Hepatocyte (in vitro differentiated cells): Measurements from ENCODE around the gene GLS. TPM values are rescaled to one million over a fixed set of nuclear protein-coding genes. Genes with fewer than 3 reads are reported as not detected.

Experiments
- DNase-seq: peaks from one replicate; pipeline ENCODE4 v3.0.0-alpha.2; 2016; ENCODE audit warnings: low spot score
- H2AFZ ChIP-seq: fragments of 200-600 bp; sonication (generic); 2 replicates; pipeline ENCODE4 v1.6.0; 2016; ENCODE audit warnings: antibody characterized with exemption, mild to moderate bottlenecking
- H3K27ac ChIP-seq: fragments of 200-600 bp; sonication (generic); 2 replicates; pipeline ENCODE4 v1.5.1; 2016; ENCODE audit warnings: mild to moderate bottlenecking
- H3K27me3 ChIP-seq: fragments of 200-600 bp; sonication (generic); 2 replicates; pipeline ENCODE4 v1.6.1; 2016
- H3K36me3 ChIP-seq: fragments of 200-600 bp; sonication (generic); replicated peaks from 2 replicates; pipeline ENCODE4 v1.5.1; 2016; ENCODE audit warnings: low read depth; ENCODE audit not compliant: insufficient read depth
- H3K4me1 ChIP-seq: fragments of 200-600 bp; sonication (generic); 2 replicates; pipeline ENCODE4 v1.5.1; 2016; ENCODE audit warnings: mild to moderate bottlenecking, moderate library complexity; ENCODE audit not compliant: insufficient read depth
- H3K4me2 ChIP-seq: fragments of 200-600 bp; sonication (generic); 2 replicates; pipeline ENCODE4 v1.6.0; 2016
- H3K4me3 ChIP-seq: fragments of 200-600 bp; sonication (generic); 2 replicates; pipeline ENCODE4 v1.5.1; 2016; ENCODE audit warnings: mild to moderate bottlenecking
- H3K79me2 ChIP-seq: fragments of 200-600 bp; sonication (generic); 2 replicates; pipeline ENCODE4 v1.6.0; 2017; ENCODE audit warnings: mild to moderate bottlenecking
- H3K9me2 ChIP-seq: fragments of 200-600 bp; sonication (generic); replicated peaks from 2 replicates; pipeline ENCODE4 v1.6.0; 2017; ENCODE audit warnings: mild to moderate bottlenecking; ENCODE audit not compliant: insufficient read depth
- H3K9me3 ChIP-seq: fragments of 200-600 bp; sonication (generic); 2 replicates; pipeline ENCODE4 v1.5.1; 2016; ENCODE audit warnings: low read depth, mild to moderate bottlenecking
- H4K20me1 ChIP-seq: fragments of 200-600 bp; sonication (generic); 2 replicates; pipeline ENCODE4 v1.6.0; 2016; ENCODE audit warnings: mild to moderate bottlenecking; ENCODE audit not compliant: insufficient read depth, poor library complexity, severe bottlenecking
- EZH2 ChIP-seq: fragments of 200-600 bp; sonication (generic); IDR thresholded peaks from 2 replicates; pipeline ENCODE4 v1.6.1; 2016; ENCODE audit warnings: antibody characterized with exemption, mild to moderate bottlenecking, borderline replicate concordance
- EZH2phosphoT487 ChIP-seq: fragments of 200-600 bp; sonication (generic); IDR thresholded peaks from one replicate; pipeline ENCODE4 v1.6.1; 2018; ENCODE audit warnings: antibody characterized with exemption, mild to moderate bottlenecking, low read depth, moderate library complexity; ENCODE audit not compliant: unreplicated experiment, severe bottlenecking
- WGBS: methylation state at CpG from one replicate; pipeline ENCODE4 v1.1.6; 2016; ENCODE audit warnings: low lambda C conversion rate; ENCODE audit errors: missing lambda C conversion rate; 5-methylcytosine and 5-hydroxymethylcytosine counted together
- polyA plus RNA-seq: library from polyadenylated mRNA; unstranded; fragments of >200 nt; fragmentation: Nextera tagmentation; extraction: Ambion mirVana; gene quantifications from 2 replicates; pipeline ENCODE4 v1.2.1, GENCODE V29; 2016
- total RNA-seq: library from RNA; depleted of rRNA; stranded (reverse); fragments of >200 nt; gene quantifications from 2 replicates; pipeline ENCODE4 v1.2.3, GENCODE V29; 2014
- TF ChIP-seq, protein P1 (sequence below): fragments of 200-600 bp; sonication (generic); IDR thresholded peaks from 2 replicates; pipeline ENCODE4 v1.5.1; 2016; ENCODE audit warnings: antibody characterized with exemption, mild to moderate bottlenecking; ENCODE audit not compliant: poor library complexity

Gene GLS
- total and polyA plus RNA-seq, 2 experiments from 2014 or later = 78.8 to 460 TPM

DNA sequence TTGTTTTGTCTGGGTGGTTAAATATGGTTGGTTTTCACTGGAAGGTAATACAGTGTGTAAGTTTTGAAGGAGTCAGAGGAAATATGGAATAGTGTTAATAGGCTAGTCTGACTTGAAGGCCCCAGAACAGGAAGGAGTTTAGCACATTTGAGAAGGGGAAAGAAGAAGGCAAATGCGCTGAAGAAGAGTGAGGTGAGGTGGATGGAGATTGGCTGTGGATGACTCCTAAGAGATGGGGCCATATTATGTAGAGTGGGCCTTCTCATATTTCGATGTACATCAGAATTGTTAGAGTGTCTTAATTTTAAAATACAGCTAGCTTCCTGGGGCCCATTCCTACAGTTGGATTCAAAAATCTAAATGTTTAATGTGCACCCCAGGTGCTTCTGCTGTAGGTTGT, 61.0 kb downstream of the GLS start:
- H4K20me1 ChIP-seq = no peaks in the 10 kb centered on the region
- 86% methylated on average over 2 of the region's 2 CpGs for WGBS
- H2AFZ ChIP-seq = no peak overlapping the region
- no peaks in the 10 kb centered on the region for H3K79me2 ChIP-seq
- no peak for DNase-seq
- H3K9me3 ChIP-seq = no peaks in the 10 kb centered on the region
- H3K27ac ChIP-seq = no peak overlapping the region
- no peaks in the 10 kb centered on the region for H3K27me3 ChIP-seq
- H3K36me3 ChIP-seq = no peaks in the 10 kb centered on the region
- TF ChIP-seq EZH2phosphoT487 (no peak), EZH2 (no peak)
- TF ChIP-seq, protein P1, sequence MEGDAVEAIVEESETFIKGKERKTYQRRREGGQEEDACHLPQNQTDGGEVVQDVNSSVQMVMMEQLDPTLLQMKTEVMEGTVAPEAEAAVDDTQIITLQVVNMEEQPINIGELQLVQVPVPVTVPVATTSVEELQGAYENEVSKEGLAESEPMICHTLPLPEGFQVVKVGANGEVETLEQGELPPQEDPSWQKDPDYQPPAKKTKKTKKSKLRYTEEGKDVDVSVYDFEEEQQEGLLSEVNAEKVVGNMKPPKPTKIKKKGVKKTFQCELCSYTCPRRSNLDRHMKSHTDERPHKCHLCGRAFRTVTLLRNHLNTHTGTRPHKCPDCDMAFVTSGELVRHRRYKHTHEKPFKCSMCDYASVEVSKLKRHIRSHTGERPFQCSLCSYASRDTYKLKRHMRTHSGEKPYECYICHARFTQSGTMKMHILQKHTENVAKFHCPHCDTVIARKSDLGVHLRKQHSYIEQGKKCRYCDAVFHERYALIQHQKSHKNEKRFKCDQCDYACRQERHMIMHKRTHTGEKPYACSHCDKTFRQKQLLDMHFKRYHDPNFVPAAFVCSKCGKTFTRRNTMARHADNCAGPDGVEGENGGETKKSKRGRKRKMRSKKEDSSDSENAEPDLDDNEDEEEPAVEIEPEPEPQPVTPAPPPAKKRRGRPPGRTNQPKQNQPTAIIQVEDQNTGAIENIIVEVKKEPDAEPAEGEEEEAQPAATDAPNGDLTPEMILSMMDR = no peak
- no peak overlapping the region for H3K4me3 ChIP-seq
- H3K9me2 ChIP-seq = no peaks in the 10 kb centered on the region
- H3K4me1 ChIP-seq = peaks cover 3% of the 10 kb centered on the region
- no peak overlapping the region for H3K4me2 ChIP-seq

DNA sequence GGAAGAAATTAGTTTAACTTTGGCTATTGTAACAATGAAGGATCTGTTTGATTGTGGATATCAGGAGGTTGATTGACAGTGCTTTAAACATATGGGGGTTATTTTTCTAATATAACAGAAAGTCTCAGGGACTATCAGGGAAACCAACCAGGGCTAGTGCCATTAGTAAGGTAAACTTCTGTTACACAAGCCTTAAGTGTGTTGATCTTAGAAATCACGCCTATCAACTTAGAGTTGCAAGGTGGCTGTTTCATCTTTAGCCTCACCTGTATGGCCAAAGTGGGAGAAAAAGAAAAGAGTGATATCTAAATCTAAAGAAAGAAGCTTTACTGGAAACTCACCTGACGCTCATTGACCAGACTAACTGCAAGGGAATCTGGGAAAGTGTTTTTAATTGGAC, 62.1 kb downstream of the GLS start:
- no peaks in the 10 kb centered on the region for H3K9me3 ChIP-seq
- WGBS = 95% methylated on average over 2 of the region's 2 CpGs
- H3K4me3 ChIP-seq = no peak overlapping the region
- peaks cover 15% of the 10 kb centered on the region for H3K4me1 ChIP-seq
- H3K79me2 ChIP-seq = no peaks in the 10 kb centered on the region
- DNase-seq = no peak
- H3K9me2 ChIP-seq = no peaks in the 10 kb centered on the region
- no peak overlapping the region for H2AFZ ChIP-seq
- no peaks in the 10 kb centered on the region for H3K36me3 ChIP-seq
- TF ChIP-seq EZH2phosphoT487 (no peak), EZH2 (no peak)
- TF ChIP-seq, protein P1 = no peak
- H3K4me2 ChIP-seq = no peak overlapping the region
- H3K27ac ChIP-seq = no peak overlapping the region
- H4K20me1 ChIP-seq = no peaks in the 10 kb centered on the region
- no peaks in the 10 kb centered on the region for H3K27me3 ChIP-seq

DNA sequence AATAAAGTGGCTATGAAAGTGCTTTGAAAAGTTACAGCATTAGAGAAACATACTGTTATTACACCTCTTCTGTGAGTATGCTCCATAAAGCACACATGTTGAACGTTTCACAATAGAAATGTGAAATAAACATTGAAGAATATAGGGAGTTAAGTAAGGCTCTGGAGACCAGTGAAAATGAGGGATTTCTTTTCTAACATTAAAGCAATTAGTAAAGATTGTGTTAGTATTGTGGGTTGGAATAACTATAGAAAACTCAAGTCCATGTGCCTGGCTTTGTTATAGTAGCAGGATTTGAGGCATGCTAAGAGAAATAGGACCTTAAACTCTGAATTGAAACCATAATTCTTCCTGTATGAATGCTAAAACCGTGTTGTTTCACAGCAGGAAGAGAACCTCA, 63.1 kb downstream of the GLS start:
- Histone ChIP-seq H3K27ac (no peak overlapping the region), H3K4me3 (no peak overlapping the region), H3K4me1 (peaks cover 25% of the 10 kb centered on the region), H3K27me3 (no peaks in the 10 kb centered on the region), H3K79me2 (no peaks in the 10 kb centered on the region), H2AFZ (no peak overlapping the region), H3K9me3 (no peaks in the 10 kb centered on the region), H4K20me1 (no peaks in the 10 kb centered on the region), H3K9me2 (no peaks in the 10 kb centered on the region), H3K36me3 (no peaks in the 10 kb centered on the region), H3K4me2 (no peak overlapping the region)
- DNase-seq = no peak
- WGBS = 72% methylated on average over 2 of the region's 2 CpGs
- TF ChIP-seq EZH2 (no peak), EZH2phosphoT487 (no peak)
- TF ChIP-seq, protein P1 = no peak

GRCh38 chr2:190947141-190947540, 66.5 kb downstream of the GLS start:
- no peaks in the 10 kb centered on the region for H4K20me1 ChIP-seq
- TF ChIP-seq, protein P1 = no peak
- TF ChIP-seq EZH2 (no peak), EZH2phosphoT487 (no peak)
- H3K4me2 ChIP-seq = peak overlapping the region; percentile 61
- peak; percentile 21 for DNase-seq
- no peak overlapping the region for H3K4me3 ChIP-seq
- no peak overlapping the region for H2AFZ ChIP-seq
- H3K36me3 ChIP-seq = no peaks in the 10 kb centered on the region
- WGBS = 0% methylated on average over 1 of the region's 1 CpG
- H3K79me2 ChIP-seq = no peaks in the 10 kb centered on the region
- H3K4me1 ChIP-seq = peaks cover 29% of the 10 kb centered on the region
- H3K9me3 ChIP-seq = no peaks in the 10 kb centered on the region
- H3K9me2 ChIP-seq = no peaks in the 10 kb centered on the region
- peak overlapping the region; percentile 58 for H3K27ac ChIP-seq
- no peaks in the 10 kb centered on the region for H3K27me3 ChIP-seq
